LHCN-M2 (cell line): ENCODE data around the gene ORAI3. TPM values are rescaled to one million over a fixed set of nuclear protein-coding genes. Genes with fewer than 3 reads are reported as not detected.
"Not testable (repeated sequence)": the region's sequence is repeated elsewhere in the genome, so short reads cannot be mapped to it uniquely, and the experiment has no call there.

ENCODE experiments used
- DNase-seq: peaks from one replicate; pipeline ENCODE4 v3.0.0-alpha.2; 2012; ENCODE audit warnings: low read depth
- total RNA-seq: library from RNA; depleted of rRNA; stranded (reverse); fragments of >200 nt; gene quantifications from 2 replicates; pipeline ENCODE4 v1.2.3, GENCODE V29; 2014

The ORAI3 gene
- total RNA-seq, 1 experiment from 2014 or later: 73.6 TPM

- DNase-seq: no peak
These were observed 25.3 kb upstream of the ORAI3 start, which contains the start of gene FBXL19 for GRCh38 chr16:30923554-30924075. Gene FBXL19, plus strand, starts transcription at chr16:30923572. Its CDS starts 2,183 bp downstream, at chr16:30925755.

- DNase-seq: no peak
These were observed 24.6 kb upstream of the ORAI3 start for GRCh38 chr16:30924076-30924912.

- DNase-seq: no peak
These were observed 23.8 kb upstream of the ORAI3 start for GRCh38 chr16:30924913-30925631.

- DNase-seq: no peak
These were observed 23.3 kb upstream of the ORAI3 start for GRCh38 chr16:30925632-30925987.

- no peak for DNase-seq
These were observed 22.7 kb upstream of the ORAI3 start for GRCh38 chr16:30925995-30926811.

GRCh38 chr16:30926937-30927788, 21.7 kb upstream of the ORAI3 start:
- no peak for DNase-seq

GRCh38 chr16:30927789-30928378, 21.0 kb upstream of the ORAI3 start:
- DNase-seq: peak; percentile 57

GRCh38 chr16:30928390-30928789, 20.5 kb upstream of the ORAI3 start:
- no peak for DNase-seq

- no peak for DNase-seq
These were observed 19.7 kb upstream of the ORAI3 start for GRCh38 chr16:30929167-30929566.

- no peak for DNase-seq
These were observed 18.7 kb upstream of the ORAI3 start for GRCh38 chr16:30930160-30930571.

GRCh38 chr16:30931068-30931650, 17.7 kb upstream of the ORAI3 start:
- DNase-seq: no peak

- DNase-seq: peak; percentile 55
These were observed 13.9 kb upstream of the ORAI3 start for GRCh38 chr16:30934827-30935557.

GRCh38 chr16:30937692-30938091, 11.2 kb upstream of the ORAI3 start:
- no peak for DNase-seq

- not testable (repeated sequence) for DNase-seq
These were observed 9.3 kb upstream of the ORAI3 start for GRCh38 chr16:30939571-30939970.

- DNase-seq: peak; percentile 79
These were observed 7.1 kb upstream of the ORAI3 start for GRCh38 chr16:30941600-30942425.

GRCh38 chr16:30942426-30942806, 6.5 kb upstream of the ORAI3 start:
- DNase-seq: no peak

GRCh38 chr16:30944352-30944751, 4.5 kb upstream of the ORAI3 start:
- no peak for DNase-seq
